Measurements from ENCODE around the gene ELP4. TPM values are rescaled to one million over a fixed set of nuclear protein-coding genes. Genes with fewer than 3 reads are reported as not detected.

Gene ELP4
- total RNA-seq, 1 donor from 2014 or later, result 16.7 TPM

DNA sequence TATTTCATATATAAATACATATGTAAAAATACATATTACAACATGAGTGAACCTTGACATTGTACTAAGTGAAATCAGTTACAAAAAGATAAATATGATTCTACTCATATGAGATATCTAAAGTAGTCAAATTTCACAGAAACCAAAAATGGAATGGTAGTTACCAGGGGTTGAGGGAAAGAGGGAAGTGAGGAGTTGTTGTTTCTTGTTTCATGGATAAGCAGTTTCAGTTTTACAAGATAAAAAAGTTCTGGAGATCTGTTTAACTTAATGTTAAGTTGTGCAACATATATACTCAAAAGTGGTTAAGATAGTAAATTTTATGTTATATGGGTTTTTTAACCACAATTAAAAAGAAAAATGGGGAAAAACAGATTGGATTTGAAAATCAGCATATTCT lies 107.7 kb downstream of the ELP4 start:
- DNase-seq (ENCODE audit: low read depth), result no peak
- H3K4me3 ChIP-seq (ENCODE audit: low read depth, low read length), result no peak overlapping the region
- TF ChIP-seq, protein P1, sequence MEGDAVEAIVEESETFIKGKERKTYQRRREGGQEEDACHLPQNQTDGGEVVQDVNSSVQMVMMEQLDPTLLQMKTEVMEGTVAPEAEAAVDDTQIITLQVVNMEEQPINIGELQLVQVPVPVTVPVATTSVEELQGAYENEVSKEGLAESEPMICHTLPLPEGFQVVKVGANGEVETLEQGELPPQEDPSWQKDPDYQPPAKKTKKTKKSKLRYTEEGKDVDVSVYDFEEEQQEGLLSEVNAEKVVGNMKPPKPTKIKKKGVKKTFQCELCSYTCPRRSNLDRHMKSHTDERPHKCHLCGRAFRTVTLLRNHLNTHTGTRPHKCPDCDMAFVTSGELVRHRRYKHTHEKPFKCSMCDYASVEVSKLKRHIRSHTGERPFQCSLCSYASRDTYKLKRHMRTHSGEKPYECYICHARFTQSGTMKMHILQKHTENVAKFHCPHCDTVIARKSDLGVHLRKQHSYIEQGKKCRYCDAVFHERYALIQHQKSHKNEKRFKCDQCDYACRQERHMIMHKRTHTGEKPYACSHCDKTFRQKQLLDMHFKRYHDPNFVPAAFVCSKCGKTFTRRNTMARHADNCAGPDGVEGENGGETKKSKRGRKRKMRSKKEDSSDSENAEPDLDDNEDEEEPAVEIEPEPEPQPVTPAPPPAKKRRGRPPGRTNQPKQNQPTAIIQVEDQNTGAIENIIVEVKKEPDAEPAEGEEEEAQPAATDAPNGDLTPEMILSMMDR (conservative IDR thresholded peaks at IDR 0.05; ENCODE audit: low read depth, low read length), result no peak

DNA sequence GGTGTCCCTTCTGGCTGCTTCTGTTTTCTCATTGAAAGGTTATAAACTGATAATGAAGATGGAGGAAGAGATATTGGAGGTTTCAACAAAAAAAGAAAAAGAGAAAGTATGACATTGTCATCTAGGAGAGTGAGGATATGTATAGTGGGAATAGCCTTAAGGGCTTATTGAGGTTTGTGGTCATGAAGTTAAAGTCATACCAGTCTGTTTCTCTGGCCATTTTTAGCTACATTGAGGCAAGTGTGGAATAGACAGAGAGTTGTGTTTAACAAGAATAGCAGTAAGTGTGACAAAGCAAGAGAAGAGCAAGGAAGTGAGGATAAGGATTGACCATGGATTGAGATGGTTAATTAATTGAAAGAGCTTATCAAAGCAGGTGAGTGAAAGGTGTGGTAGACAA lies 110.4 kb downstream of the ELP4 start:
- no peak for DNase-seq (ENCODE audit: low read depth)
- TF ChIP-seq, protein P1 (conservative IDR thresholded peaks at IDR 0.05; ENCODE audit: low read depth, low read length), result no peak

DNA sequence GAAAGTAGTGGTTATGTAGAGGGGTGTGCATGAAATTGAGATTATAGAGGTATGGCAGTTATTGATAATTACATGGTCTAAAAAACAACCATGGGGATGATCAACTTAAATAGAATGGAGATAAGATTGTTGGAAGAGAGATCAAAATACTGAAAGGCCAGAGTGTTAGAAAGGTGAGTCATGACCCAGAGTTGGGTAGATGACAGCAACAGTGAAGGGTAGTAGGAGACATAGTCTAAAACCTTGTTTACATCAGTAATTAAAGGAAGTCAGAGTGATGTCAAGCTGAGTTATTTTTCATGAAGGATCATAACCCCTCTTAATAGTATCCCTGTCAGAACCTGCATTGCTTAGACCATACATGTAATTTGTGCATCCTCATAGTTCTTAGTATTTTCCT lies 110.9 kb downstream of the ELP4 start:
- no peak for DNase-seq (ENCODE audit: low read depth)
- no peak overlapping the region for H3K4me3 ChIP-seq (ENCODE audit: low read depth, low read length)
- TF ChIP-seq, protein P1 (conservative IDR thresholded peaks at IDR 0.05; ENCODE audit: low read depth, low read length), result no peak

More for the DNA sequence above, 110.4 kb downstream of the ELP4 start:
- no peak overlapping the region for H3K4me3 ChIP-seq (ENCODE audit: low read depth, low read length)

DNA sequence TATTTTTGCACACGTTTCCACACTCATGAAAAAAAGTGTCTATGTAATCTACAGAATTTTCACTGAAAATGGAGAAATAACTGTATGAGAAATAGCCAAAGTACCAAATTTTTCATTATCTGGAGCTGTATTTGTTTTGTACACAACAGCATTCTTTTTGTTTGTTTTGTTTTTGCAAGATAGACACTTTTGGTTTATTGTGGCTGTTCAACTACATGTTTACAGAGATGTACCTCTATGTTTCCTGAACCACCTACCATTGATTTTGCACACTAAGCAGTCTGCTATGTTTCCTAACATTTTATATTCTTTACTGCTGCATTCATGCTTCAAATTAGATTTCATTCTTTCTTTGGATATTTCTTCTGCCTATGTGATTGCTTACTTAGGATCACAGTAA lies 116.3 kb downstream of the ELP4 start:
- TF ChIP-seq, protein P1 (conservative IDR thresholded peaks at IDR 0.05; ENCODE audit: low read depth, low read length), result no peak
- no peak overlapping the region for H3K4me3 ChIP-seq (ENCODE audit: low read depth, low read length)
- no peak for DNase-seq (ENCODE audit: low read depth)

DNA sequence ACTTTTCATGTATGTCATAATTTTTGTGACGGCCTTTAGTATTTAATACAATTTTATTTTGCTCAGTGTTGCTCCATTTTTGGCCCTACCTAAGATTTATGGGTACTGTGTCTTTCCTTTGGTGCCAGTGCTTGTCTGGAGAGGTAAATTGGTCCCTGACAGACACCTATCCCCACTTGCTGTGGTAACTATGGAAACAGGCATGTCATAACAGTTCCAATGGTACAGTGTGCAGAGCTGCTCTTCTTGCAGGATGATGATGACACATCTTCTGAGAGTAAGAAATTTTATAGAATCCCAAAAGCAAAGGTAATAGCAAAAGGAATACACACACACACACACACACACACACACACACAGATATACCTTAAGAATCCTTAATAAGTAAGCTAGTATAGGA lies 118.5 kb downstream of the ELP4 start:
- H3K4me3 ChIP-seq (ENCODE audit: low read depth, low read length), result no peak overlapping the region
- no peak for DNase-seq (ENCODE audit: low read depth)
- TF ChIP-seq, protein P1 (conservative IDR thresholded peaks at IDR 0.05; ENCODE audit: low read depth, low read length), result no peak

DNA sequence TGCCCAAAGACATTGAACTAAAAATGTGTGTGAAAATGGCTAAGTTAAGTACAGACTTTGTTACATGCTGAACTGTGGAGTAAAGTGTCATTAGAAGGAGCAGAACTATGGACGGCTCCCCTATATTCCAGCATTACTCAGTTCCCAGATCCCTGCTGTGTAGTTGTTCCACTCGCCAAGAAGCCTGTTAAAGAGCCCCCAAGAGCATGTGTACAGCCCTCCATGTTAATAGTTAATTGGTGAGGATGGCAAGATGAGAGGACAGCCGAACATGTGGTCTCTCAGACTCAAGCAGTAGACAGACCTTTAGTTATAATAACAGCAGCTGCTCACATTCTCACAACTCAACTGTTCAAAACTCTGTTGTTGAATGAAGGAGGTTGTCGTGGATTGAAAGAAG lies 127.4 kb downstream of the ELP4 start:
- DNase-seq (ENCODE audit: low read depth), result no peak
- TF ChIP-seq, protein P1 (conservative IDR thresholded peaks at IDR 0.05; ENCODE audit: low read depth, low read length), result no peak
- no peak overlapping the region for H3K4me3 ChIP-seq (ENCODE audit: low read depth, low read length)

DNA sequence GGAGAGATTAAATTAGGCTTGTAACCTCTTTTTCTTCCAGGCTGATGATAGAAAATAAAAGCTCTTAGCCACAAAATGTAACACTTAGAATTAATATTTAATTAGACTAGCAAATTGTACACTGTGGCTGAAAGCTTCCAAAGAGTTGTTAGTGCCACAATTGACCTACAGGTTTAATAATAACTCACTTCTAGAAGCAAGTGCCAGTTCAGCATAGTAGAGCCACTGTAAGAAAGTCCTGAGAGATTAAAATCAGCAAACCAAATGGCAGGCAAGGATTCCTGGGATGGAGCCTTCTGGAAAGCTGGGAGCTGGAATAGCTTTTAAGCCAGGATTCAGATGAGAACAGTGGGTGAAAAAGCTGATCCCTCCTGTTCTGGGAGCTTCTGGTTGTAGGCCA lies 131.0 kb downstream of the ELP4 start:
- H3K4me3 ChIP-seq (ENCODE audit: low read depth, low read length), result no peak overlapping the region
- TF ChIP-seq, protein P1 (conservative IDR thresholded peaks at IDR 0.05; ENCODE audit: low read depth, low read length), result no peak
- no peak for DNase-seq (ENCODE audit: low read depth)

Measured in epithelial cell of proximal tubule (primary cell).